ENCODE results near the gene FAM169A. TPM values are rescaled to one million over a fixed set of nuclear protein-coding genes. Genes with fewer than 3 reads are reported as not detected.
"Not testable (repeated sequence)": the region's sequence is repeated elsewhere in the genome, so short reads cannot be mapped to it uniquely, and the experiment has no call there.

The FAM169A gene, protein sequence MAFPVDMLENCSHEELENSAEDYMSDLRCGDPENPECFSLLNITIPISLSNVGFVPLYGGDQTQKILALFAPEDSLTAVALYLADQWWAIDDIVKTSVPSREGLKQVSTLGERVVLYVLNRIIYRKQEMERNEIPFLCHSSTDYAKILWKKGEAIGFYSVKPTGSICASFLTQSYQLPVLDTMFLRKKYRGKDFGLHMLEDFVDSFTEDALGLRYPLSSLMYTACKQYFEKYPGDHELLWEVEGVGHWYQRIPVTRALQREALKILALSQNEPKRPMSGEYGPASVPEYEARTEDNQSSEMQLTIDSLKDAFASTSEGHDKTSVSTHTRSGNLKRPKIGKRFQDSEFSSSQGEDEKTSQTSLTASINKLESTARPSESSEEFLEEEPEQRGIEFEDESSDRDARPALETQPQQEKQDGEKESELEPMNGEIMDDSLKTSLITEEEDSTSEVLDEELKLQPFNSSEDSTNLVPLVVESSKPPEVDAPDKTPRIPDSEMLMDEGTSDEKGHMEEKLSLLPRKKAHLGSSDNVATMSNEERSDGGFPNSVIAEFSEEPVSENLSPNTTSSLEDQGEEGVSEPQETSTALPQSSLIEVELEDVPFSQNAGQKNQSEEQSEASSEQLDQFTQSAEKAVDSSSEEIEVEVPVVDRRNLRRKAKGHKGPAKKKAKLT
- 6.3 TPM for total RNA-seq
- long read RNA-seq, partial matches to known transcripts, result 1 of 10 reads
- long read RNA-seq, other reads (novel, unspliced or antisense), result 9 of 10 reads

DNA sequence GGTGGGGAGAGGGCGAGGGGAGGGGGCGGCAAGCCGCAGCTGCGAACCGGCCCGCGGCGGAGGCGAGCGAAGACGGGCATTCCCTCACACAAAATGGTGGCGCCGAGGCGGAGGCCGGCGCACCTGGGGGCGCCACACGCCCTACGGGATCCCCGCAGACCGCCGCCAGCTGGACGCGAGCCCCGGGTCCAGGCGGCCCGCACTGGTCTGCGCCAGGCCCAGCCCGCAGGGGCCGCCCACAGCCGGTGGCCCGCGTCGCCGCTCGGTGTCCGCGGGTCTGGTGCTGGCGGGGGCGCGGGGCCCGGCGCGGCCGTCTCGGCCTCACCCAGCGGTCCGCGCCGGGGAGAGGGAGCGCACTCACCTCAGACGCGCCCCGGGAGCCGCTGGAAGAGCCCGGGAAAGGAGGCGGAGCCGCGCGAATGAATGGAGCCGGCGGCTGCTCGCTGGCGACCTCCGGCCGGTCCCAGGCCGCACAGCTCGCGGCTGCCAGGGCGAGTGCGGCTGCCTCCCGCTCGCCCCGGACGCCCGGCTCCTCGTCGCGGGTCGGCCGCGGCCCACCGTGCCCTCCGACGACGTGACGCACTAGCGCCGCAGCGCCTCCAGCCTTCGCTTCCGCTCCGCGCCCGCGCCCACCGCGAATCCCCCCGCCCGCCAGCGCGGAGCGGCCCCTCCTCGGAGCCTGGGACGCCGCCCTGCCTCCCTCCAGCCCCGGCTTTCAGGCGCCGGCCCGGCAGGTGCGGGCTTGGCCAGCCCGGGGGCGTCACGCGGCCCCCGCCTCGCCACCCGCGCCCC, at the start of gene FAM169A:
TSS of gene FAM169A (minus strand) at position 584 of the 792 bp plus-strand sequence. CDS start 24,711 bp downstream, outside the sequence.
- peaks cover 15% of the 10 kb centered on the region for H3K4me1 ChIP-seq
- H3K4me3 ChIP-seq, result peak within 1 kb of the TSS; percentile 72
- TF ChIP-seq, protein P1, sequence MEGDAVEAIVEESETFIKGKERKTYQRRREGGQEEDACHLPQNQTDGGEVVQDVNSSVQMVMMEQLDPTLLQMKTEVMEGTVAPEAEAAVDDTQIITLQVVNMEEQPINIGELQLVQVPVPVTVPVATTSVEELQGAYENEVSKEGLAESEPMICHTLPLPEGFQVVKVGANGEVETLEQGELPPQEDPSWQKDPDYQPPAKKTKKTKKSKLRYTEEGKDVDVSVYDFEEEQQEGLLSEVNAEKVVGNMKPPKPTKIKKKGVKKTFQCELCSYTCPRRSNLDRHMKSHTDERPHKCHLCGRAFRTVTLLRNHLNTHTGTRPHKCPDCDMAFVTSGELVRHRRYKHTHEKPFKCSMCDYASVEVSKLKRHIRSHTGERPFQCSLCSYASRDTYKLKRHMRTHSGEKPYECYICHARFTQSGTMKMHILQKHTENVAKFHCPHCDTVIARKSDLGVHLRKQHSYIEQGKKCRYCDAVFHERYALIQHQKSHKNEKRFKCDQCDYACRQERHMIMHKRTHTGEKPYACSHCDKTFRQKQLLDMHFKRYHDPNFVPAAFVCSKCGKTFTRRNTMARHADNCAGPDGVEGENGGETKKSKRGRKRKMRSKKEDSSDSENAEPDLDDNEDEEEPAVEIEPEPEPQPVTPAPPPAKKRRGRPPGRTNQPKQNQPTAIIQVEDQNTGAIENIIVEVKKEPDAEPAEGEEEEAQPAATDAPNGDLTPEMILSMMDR (IDR thresholded peaks at IDR 0.05; ENCODE audit: borderline replicate concordance), result no peak
- H3K36me3 ChIP-seq, result no peaks in the 10 kb centered on the region
- DNase-seq, result no peak
- no peaks in the 10 kb centered on the region for H3K9me3 ChIP-seq (replicated peaks)
- H3K27me3 ChIP-seq (ENCODE audit: low read depth), result peaks cover 66% of the 10 kb centered on the region
- intact Hi-C loops (cut with micrococcal nuclease), result no loop called here
- peak within 1 kb of the TSS; percentile 36 for H3K27ac ChIP-seq (replicated peaks)

DNA sequence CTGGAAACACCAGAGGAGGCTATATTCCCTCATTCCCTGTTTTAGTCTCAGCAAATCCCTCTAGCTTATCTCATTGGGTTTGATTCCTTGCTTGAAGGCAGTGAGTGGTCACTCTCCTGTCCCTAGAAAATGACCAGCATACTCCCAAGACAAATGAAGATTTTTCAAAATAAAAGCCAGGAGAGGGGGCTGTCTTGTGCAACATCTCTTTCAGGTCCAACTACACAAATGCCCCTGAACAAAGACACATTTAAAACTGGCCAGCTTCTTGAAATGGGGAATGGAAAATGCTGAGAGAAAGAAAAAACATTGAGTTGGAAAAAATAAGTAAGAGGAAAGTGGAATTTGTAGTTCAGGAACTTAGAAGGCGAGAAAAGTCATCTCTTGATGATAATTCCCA, 49.3 kb upstream of the FAM169A start:
- TF ChIP-seq, protein P1 (IDR thresholded peaks at IDR 0.05; ENCODE audit: borderline replicate concordance), result no peak
- no peak overlapping the region for H3K27ac ChIP-seq (replicated peaks)
- peaks cover 41% of the 10 kb centered on the region for H3K27me3 ChIP-seq (ENCODE audit: low read depth)
- H3K36me3 ChIP-seq, result no peaks in the 10 kb centered on the region
- no peak overlapping the region for H3K4me3 ChIP-seq
- intact Hi-C loops (cut with micrococcal nuclease), result no loop called here
- no peak for DNase-seq
- no peaks in the 10 kb centered on the region for H3K9me3 ChIP-seq (replicated peaks)
- no peaks in the 10 kb centered on the region for H3K4me1 ChIP-seq

DNA sequence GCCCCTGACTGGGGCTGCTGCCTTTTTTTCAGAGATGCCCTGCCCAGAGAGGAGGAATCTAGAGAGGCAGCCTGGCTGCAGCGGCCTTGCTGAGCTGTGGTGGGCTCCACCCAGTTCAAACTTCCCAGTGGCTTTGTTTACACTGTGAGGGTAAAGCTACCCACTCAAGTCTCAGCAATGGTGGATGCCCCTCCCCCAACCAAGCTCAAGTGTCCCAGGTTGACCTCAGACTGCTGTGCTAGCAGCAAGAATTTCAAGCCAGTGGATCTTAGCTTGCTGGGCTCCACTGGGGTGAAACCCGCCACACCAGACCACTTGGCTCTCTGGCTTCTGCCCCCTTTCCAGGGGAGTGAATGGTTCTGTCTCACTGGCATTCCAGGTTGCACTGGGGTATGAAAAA, 45.2 kb upstream of the FAM169A start:
- H3K4me3 ChIP-seq; intact Hi-C loops (cut with micrococcal nuclease); H3K9me3 ChIP-seq (replicated peaks); H3K27ac ChIP-seq (replicated peaks); H3K4me1 ChIP-seq; DNase-seq; H3K36me3 ChIP-seq: not testable (repeated sequence)
- peaks cover 41% of the 10 kb centered on the region for H3K27me3 ChIP-seq (ENCODE audit: low read depth)

DNA sequence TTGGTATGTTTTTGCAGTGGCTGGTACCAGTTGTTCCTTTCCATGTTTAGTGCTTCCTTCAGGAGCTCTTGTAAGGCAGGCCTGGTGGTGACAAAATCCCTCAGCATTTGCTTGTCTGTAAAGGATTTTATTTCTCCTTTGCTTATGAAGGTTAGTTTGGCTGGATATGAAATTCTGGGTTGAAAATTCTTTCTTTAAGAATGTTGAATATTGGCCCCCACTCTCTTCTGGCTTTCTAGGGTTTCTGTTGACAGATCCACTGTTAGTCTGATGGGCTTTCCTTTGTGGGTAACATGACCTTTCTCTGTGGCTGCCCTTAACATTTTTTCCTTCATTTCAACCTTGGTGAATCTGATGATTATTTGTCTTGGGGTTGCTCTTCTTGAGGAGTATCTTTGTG, 43.7 kb upstream of the FAM169A start:
- intact Hi-C loops (cut with micrococcal nuclease); H3K4me1 ChIP-seq; H3K36me3 ChIP-seq; DNase-seq; H3K9me3 ChIP-seq (replicated peaks); H3K4me3 ChIP-seq; H3K27ac ChIP-seq (replicated peaks): not testable (repeated sequence)
- H3K27me3 ChIP-seq (ENCODE audit: low read depth), result peaks cover 32% of the 10 kb centered on the region

DNA sequence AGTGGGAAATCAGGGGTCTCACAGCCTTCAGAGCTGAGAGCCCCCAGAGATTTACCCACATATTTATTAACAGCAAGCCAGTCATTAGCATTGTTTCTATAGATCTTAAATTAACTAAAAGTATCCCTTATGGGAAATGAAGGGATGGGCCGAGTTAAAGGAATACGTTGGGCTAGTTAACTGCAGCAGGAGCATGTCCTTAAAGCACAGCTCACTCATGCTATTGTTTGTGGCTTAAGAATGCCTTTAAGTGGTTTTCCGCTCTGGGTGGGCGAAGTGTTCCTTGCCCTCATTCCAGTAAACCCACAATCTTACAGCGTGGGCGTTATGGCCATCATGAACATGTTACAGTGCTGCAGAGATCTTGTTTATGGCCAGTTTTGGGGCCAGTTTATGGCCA, 42.0 kb upstream of the FAM169A start:
- DNase-seq; H3K9me3 ChIP-seq (replicated peaks); H3K4me1 ChIP-seq; H3K4me3 ChIP-seq; H3K27ac ChIP-seq (replicated peaks); H3K36me3 ChIP-seq; intact Hi-C loops (cut with micrococcal nuclease): not testable (repeated sequence)
- peaks cover 23% of the 10 kb centered on the region for H3K27me3 ChIP-seq (ENCODE audit: low read depth)

DNA sequence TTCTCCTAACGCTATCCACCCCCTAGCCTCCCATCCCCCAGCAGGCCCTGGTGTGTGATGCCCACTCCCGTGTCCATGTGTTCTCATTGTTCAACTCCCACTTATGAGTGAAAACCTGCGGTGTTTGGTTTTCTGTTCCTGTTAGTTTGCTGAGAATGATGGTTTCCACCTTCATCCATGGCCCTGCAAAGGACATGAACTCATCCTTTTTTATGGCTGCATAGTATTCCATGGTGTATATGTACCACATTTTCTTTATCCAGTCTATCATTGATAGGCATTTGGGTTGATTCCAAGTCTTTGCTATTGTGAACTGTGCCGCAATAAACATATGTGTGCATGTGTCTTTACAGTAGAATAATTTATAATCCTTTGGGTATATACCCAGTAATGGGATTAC, 38.5 kb upstream of the FAM169A start:
- DNase-seq; intact Hi-C loops (cut with micrococcal nuclease); H3K27me3 ChIP-seq (ENCODE audit: low read depth); H3K27ac ChIP-seq (replicated peaks); H3K4me1 ChIP-seq; H3K36me3 ChIP-seq; H3K9me3 ChIP-seq (replicated peaks); H3K4me3 ChIP-seq: not testable (repeated sequence)

DNA sequence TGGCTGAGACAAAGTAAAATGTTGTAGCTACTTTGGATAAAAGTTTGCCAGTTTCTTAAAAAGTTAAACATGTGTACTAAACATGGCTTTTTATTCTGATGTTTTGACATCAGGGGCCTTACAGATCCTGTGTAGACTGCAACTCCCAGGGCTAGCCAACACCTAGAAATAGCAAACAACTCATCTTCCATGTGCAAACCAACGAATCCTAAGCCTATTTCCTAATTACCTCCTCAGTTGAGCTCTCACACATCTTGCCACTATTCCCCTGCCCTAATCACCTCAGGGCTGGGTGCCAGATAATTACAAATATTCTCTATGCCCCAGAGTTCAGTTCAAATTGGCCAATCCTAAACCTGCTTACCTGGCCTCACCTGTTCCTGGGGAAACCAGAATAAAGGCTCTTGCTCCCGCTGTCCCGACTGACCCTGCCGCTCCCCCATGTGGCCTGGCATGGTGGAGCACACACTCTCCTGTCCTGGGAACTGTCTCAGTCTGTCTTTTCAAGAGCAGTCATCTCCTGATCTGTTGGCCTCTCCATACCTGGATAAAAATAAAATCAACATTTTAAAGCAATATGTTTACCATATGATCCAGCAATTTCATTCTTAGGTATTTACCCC, 37.1 kb upstream of the FAM169A start:
- intact Hi-C loops (cut with micrococcal nuclease), result no loop called here
- no peaks in the 10 kb centered on the region for H3K36me3 ChIP-seq
- TF ChIP-seq, protein P1 (IDR thresholded peaks at IDR 0.05; ENCODE audit: borderline replicate concordance), result peak; percentile 58
- H3K4me3 ChIP-seq, result no peak overlapping the region
- H3K9me3 ChIP-seq (replicated peaks), result no peaks in the 10 kb centered on the region
- H3K27me3 ChIP-seq (ENCODE audit: low read depth), result no peaks in the 10 kb centered on the region
- DNase-seq, result no peak
- H3K4me1 ChIP-seq, result no peaks in the 10 kb centered on the region
- no peak overlapping the region for H3K27ac ChIP-seq (replicated peaks)

All from left ventricle myocardium inferior (tissue), 1 donor.